ENCODE data around the gene ADORA2A.

Gene ADORA2A

GRCh38 chr22:24404561-24405275 is 22.7 kb upstream of the ADORA2A start:
- Histone ChIP-seq H3K36me3 (ENCODE audit: control insufficient read depth, low read length) (peaks cover 51% of the 10 kb centered on the region), H3K27me3 (ENCODE audit: control insufficient read depth, low read length) (no peaks in the 10 kb centered on the region)

GRCh38 chr22:24405631-24406321 is 21.6 kb upstream of the ADORA2A start:
- H3K27me3 ChIP-seq (ENCODE audit: control insufficient read depth, low read length): no peaks in the 10 kb centered on the region
- H3K36me3 ChIP-seq (ENCODE audit: control insufficient read depth, low read length): peaks cover 59% of the 10 kb centered on the region
- peaks cover 18% of the 10 kb centered on the region for H3K79me2 ChIP-seq (ENCODE audit: control insufficient read depth, low read length)
- no peaks in the 10 kb centered on the region for H4K20me1 ChIP-seq (ENCODE audit: control insufficient read depth, insufficient read depth, low read depth, low read length)
- TF ChIP-seq EZH2phosphoT487 (IDR thresholded peaks at IDR 0.05; ENCODE audit: borderline replicate concordance, low read length) (no peak), CTCF (IDR thresholded peaks at IDR 0.05; ENCODE audit: low read depth, low read length, poor library complexity, severe bottlenecking) (no peak)
- H3K4me3 ChIP-seq (ENCODE audit: low read length): no peak overlapping the region
- H3K4me1 ChIP-seq (ENCODE audit: control insufficient read depth, low read length): peaks cover 35% of the 10 kb centered on the region
- no peaks in the 10 kb centered on the region for H3K9me3 ChIP-seq (ENCODE audit: control insufficient read depth, insufficient read depth, low read length)
- H3F3A ChIP-seq (ENCODE audit: control insufficient read depth, insufficient read depth): peaks cover 8% of the 10 kb centered on the region
- no peaks in the 10 kb centered on the region for H3K9me2 ChIP-seq (replicated peaks; ENCODE audit: control insufficient read depth, low read length)
- no peak overlapping the region for H3K4me2 ChIP-seq (ENCODE audit: low read length)
- H3K27ac ChIP-seq (ENCODE audit: low read depth, low read length): no peak overlapping the region

More at GRCh38 chr22:24404561-24405275, 22.7 kb upstream of the ADORA2A start:
- peaks cover 19% of the 10 kb centered on the region for H3F3A ChIP-seq (ENCODE audit: control insufficient read depth, insufficient read depth)
- H3K4me1 ChIP-seq (ENCODE audit: control insufficient read depth, low read length): peaks cover 45% of the 10 kb centered on the region
- H3K79me2 ChIP-seq (ENCODE audit: control insufficient read depth, low read length): peaks cover 26% of the 10 kb centered on the region
- H3K4me3 ChIP-seq (ENCODE audit: low read length): no peak overlapping the region
- no peaks in the 10 kb centered on the region for H3K9me3 ChIP-seq (ENCODE audit: control insufficient read depth, insufficient read depth, low read length)
- no peaks in the 10 kb centered on the region for H3K9me2 ChIP-seq (replicated peaks; ENCODE audit: control insufficient read depth, low read length)
- TF ChIP-seq EZH2phosphoT487 (IDR thresholded peaks at IDR 0.05; ENCODE audit: borderline replicate concordance, low read length) (no peak), CTCF (IDR thresholded peaks at IDR 0.05; ENCODE audit: low read depth, low read length, poor library complexity, severe bottlenecking) (no peak)
- H3K27ac ChIP-seq (ENCODE audit: low read depth, low read length): no peak overlapping the region
- no peaks in the 10 kb centered on the region for H4K20me1 ChIP-seq (ENCODE audit: control insufficient read depth, insufficient read depth, low read depth, low read length)
- no peak overlapping the region for H3K4me2 ChIP-seq (ENCODE audit: low read length)

GRCh38 chr22:24406322-24407277 is 20.8 kb upstream of the ADORA2A start:
- peaks cover 26% of the 10 kb centered on the region for H3K4me1 ChIP-seq (ENCODE audit: control insufficient read depth, low read length)
- H3K4me2 ChIP-seq (ENCODE audit: low read length): no peak overlapping the region
- H3K79me2 ChIP-seq (ENCODE audit: control insufficient read depth, low read length): peaks cover 10% of the 10 kb centered on the region
- H3K27me3 ChIP-seq (ENCODE audit: control insufficient read depth, low read length): no peaks in the 10 kb centered on the region
- H3K4me3 ChIP-seq (ENCODE audit: low read length): no peak overlapping the region
- H4K20me1 ChIP-seq (ENCODE audit: control insufficient read depth, insufficient read depth, low read depth, low read length): no peaks in the 10 kb centered on the region
- H3K9me3 ChIP-seq (ENCODE audit: control insufficient read depth, insufficient read depth, low read length): no peaks in the 10 kb centered on the region
- H3K36me3 ChIP-seq (ENCODE audit: control insufficient read depth, low read length): peaks cover 55% of the 10 kb centered on the region
- TF ChIP-seq EZH2phosphoT487 (IDR thresholded peaks at IDR 0.05; ENCODE audit: borderline replicate concordance, low read length) (no peak), CTCF (IDR thresholded peaks at IDR 0.05; ENCODE audit: low read depth, low read length, poor library complexity, severe bottlenecking) (no peak)
- no peak overlapping the region for H3K27ac ChIP-seq (ENCODE audit: low read depth, low read length)
- H3K9me2 ChIP-seq (replicated peaks; ENCODE audit: control insufficient read depth, low read length): no peaks in the 10 kb centered on the region
- H3F3A ChIP-seq (ENCODE audit: control insufficient read depth, insufficient read depth): 0 out of 2 replicates have a peak, but pooled peaks cover 1% of the 10 kb centered on the region
